ENCODE results near the gene FOCAD.
"Not testable (repeated sequence)": the region's sequence is repeated elsewhere in the genome, so short reads cannot be mapped to it uniquely, and the experiment has no call there.

Gene FOCAD

GRCh38 chr9:20684035-20684874 is at the start of gene FOCAD:
FOCAD (plus strand) TSS chr9:20684259; CDS start chr9:20715354, 31,095 bp downstream.
- peak; percentile 80 for DNase-seq (ENCODE audit: low read depth, low spot score)

DNA sequence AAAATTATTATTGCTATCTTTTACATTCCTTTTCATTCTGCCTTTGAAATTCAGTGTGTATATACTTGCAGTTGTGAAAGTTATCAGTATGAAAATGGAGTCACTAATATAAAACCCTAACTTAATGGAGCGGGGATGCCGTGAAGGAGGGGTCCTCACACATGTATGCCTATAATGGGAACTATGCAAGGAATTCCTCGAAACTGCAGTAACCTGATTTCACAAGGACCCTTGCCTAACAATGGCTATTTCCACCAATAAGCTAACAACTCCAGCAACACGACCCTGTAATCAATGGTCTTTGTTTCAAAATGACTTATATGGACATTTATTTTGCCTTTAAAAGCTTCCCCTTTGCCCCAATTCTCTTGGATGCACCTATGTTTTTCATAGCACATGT is 49.2 kb upstream of the FOCAD start:
- DNase-seq (ENCODE audit: low read depth, low spot score) = no peak

DNA sequence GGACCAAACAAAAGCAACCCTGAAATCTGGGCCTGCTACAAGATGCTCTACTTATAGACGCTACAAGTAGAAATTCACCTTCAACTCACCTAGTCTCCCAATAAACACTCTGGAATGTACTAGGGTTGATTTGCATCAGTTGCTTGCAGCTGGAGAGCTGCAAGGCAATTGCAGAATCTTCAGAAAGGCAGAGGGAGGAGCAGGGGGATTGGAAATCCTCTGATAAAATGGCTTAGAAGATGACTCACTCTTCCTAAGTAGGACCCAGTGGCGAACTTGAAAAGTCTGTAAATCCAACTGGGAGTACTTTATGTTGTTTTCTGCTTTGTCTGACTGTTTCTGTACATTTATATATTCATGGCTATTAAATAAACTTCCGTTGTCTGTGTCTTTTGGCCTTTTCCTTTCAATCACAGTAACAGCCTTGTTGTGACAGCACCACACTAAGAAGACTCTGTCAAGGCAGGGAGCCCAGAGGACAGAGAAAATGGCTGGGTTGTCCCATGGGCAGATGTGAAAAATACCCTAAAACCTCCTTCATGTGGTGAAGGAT is 47.1 kb upstream of the FOCAD start:
- no peak for DNase-seq (ENCODE audit: low read depth, low spot score)

- no peak for DNase-seq (ENCODE audit: low read depth, low spot score)
These were observed 43.5 kb upstream of the FOCAD start for GRCh38 chr9:20640331-20641187.

GRCh38 chr9:20642045-20642444 is 42.0 kb upstream of the FOCAD start:
- DNase-seq (ENCODE audit: low read depth, low spot score) = no peak

DNA sequence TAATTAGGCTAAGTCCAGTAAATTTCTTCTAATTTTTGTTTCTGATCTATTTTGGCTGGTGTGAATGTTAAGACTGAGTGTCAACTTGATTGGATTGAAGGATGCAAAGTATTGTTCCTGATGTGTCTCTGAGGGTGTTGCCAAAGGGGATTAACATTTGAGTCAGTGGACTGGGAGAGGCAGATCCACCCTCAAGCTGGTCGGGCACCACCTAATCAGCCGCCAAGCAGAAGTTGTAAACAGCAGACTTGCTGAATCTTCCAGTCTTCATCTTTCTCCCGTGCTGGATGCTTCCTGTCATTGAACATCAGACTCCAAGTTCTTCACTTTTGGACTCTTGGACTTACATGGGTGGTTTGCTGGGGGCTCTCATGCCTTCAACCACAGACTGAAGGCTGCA is 40.4 kb upstream of the FOCAD start:
- no peak for DNase-seq (ENCODE audit: low read depth, low spot score)

DNA sequence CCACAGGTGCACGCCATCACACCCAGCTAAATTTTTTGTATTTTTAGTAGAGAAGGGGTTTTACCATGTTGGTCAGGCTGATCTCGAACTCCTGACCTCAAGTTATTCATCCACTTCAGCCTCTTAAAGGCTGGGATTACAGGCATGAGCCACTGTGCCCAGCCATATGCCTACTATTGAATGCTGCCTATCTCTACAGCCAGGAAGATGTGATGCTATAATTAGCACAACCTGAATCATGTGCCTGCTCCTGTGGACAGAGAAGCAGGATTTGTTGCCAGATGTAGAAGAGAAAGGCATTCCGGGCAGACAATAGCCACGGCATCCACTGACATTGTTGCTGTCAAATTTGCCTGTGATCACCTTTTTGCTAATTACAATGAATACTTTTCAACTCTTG is 37.4 kb upstream of the FOCAD start:
- DNase-seq (ENCODE audit: low read depth, low spot score) = no peak

- no peak for DNase-seq (ENCODE audit: low read depth, low spot score)
These were observed 34.7 kb upstream of the FOCAD start for GRCh38 chr9:20649381-20649780.

- DNase-seq (ENCODE audit: low read depth, low spot score) = no peak
These were observed 33.7 kb upstream of the FOCAD start for GRCh38 chr9:20650313-20650712.

GRCh38 chr9:20650750-20651299 is 33.2 kb upstream of the FOCAD start:
- DNase-seq (ENCODE audit: low read depth, low spot score) = no peak

DNA sequence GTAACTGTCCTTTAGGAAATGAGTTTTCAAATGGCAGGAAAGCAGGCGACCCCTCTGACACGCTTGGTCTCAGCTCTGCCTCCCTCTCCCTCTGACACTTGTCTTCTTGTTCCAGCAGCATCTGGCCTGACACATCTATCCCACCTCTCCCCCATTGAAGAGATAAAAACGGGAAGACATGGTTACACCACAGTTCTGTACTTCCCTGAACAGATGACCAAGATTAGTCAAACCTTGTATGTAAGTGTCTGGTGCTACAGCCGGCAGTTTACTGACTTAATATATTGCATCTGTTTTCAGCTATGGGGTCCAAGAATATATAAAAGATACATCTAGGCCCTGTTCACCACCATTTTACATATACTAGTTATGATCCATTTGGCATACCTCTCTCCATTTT is 32.1 kb upstream of the FOCAD start:
- no peak for DNase-seq (ENCODE audit: low read depth, low spot score)

DNA sequence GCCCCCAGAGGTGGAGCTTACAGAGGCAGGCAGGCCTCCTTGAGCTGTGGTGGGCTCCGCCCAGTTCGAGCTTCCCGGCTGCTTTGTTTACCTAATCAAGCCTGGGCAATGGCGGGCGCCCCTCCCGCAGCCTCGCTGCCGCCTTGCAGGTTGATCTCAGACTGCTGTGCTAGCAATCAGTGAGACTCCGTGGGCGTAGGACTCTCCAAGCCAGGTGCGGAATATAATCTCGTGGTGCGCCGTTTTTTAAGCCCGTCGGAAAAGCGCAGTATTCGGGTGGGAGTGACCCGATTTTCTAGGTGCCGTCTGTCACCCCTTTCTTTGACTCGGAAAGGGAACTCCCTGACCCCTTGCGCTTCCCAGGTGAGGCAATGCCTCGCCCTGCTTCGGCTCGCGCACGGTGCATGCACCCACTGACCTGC is 25.8 kb upstream of the FOCAD start:
- not testable (repeated sequence) for DNase-seq (ENCODE audit: low read depth, low spot score)

- no peak for DNase-seq (ENCODE audit: low read depth, low spot score)
These were observed 25.2 kb upstream of the FOCAD start for GRCh38 chr9:20658677-20659473.

GRCh38 chr9:20659474-20659967 is 24.5 kb upstream of the FOCAD start:
- DNase-seq (ENCODE audit: low read depth, low spot score) = no peak

DNA sequence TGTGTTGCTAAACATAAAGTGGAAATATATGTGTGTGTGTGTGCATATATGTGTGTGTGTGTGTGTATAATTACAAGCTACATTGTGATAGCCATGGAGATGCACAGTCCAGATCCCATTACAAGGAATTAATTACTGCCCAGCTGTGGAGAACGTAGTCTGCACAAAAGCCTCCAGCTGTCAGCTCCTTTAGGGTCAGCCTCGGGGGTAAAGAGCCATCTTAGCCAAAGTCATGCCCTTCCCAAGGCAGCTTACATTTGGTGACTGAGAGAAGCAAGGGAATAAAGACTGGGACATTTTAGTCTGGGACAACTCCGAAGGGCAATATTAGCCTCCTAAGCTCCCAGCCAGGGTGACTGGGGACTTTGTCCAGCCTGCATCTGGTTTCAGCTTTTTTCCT is 21.9 kb upstream of the FOCAD start:
- DNase-seq (ENCODE audit: low read depth, low spot score) = no peak

DNA sequence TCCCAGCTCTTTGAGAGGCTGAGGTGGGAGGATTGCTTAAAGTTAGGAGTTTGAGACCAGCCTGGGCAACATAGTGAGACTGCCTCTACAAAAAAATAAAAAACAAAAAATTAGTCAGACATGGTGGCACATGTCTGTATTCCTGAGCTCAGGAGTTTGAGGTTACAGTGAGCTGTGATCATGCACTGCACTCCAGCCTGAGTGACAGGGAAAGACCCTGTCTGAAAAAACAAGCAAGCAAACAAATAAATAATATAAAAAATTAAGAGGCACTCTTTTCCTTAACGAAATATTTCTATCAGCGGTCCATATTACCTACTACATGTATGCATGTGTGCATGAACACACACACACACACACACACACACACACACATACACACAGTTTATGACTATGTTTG is 20.9 kb upstream of the FOCAD start:
- DNase-seq (ENCODE audit: low read depth, low spot score) = no peak

- DNase-seq (ENCODE audit: low read depth, low spot score) = no peak
These were observed 19.6 kb upstream of the FOCAD start for GRCh38 chr9:20664501-20664900.

GRCh38 chr9:20670395-20670794 is 13.7 kb upstream of the FOCAD start:
- no peak for DNase-seq (ENCODE audit: low read depth, low spot score)

GRCh38 chr9:20671635-20672034 is 12.4 kb upstream of the FOCAD start:
- DNase-seq (ENCODE audit: low read depth, low spot score) = no peak

GRCh38 chr9:20673537-20673936 is 10.5 kb upstream of the FOCAD start:
- DNase-seq (ENCODE audit: low read depth, low spot score) = not testable (repeated sequence)

DNA sequence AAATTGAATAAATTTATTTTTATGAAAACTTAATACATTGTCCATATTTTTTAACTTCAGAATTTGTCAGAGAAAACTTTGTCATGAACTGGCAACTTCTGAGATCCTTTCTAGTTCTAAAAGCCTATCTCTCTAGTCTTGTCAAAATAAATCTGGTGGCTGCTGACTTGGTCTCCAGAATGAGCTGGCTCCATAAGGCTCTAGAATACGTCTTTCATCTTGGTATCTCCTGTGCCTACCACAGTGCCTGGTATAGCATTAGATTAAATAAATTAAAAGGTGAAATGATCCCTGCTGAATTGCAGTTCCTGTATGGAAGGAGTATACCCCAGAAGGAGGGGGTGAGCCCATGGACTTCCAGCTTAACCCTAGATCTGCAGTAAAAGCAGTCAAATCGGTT is 2.6 kb upstream of the FOCAD start:
- no peak for DNase-seq (ENCODE audit: low read depth, low spot score)

All from brain pericyte (primary cell).